GM12878 (cell line): ENCODE results near the gene EIF5A. TPM values are rescaled to one million over a fixed set of nuclear protein-coding genes. Genes with fewer than 3 reads are reported as not detected.

Experiments used
- ATAC-seq: fragments of 200-7000 bp; cut with Tn5 transposase; 3 replicates; pipeline ENCODE4 v1.9.1; 2020; ENCODE audit warnings: mild to moderate bottlenecking, moderate library complexity
- BruUV-seq: library from RNA; stranded (reverse); fragments of 400-500 nt; replicated peaks from 2 replicates; lab custom pipeline; 2021; lab: Mats Ljungman, UMichigan
- CTCF ChIA-PET: fragments of 300-600 bp; sonication (Branson Sonifier 250); formaldehyde crosslinking; extraction: SDS; loops from one replicate; lab custom pipeline; 2021; ENCODE audit warnings: inconsistent platforms; lab: Yijun Ruan, JAX
- POLR2A ChIA-PET: fragments of 350-600 bp; formaldehyde crosslinking; extraction: SDS; loops from one replicate; lab custom pipeline; 2021; ENCODE audit warnings: inconsistent platforms; lab: Charles Lee
- RAD21 ChIA-PET: fragments of 300-600 bp; sonication (Branson Sonifier 250); formaldehyde crosslinking; loops from one replicate; lab custom pipeline; 2023; ENCODE audit warnings: antibody characterized with exemption; ENCODE audit not compliant: unreplicated experiment; lab: Charles Lee
- SMC1A ChIA-PET: fragments of 300-600 bp; sonication (Branson Sonifier 250); formaldehyde crosslinking; loops from one replicate; lab custom pipeline; 2023; ENCODE audit not compliant: unreplicated experiment, uncharacterized antibody; lab: Charles Lee
- DNase-seq: peaks from one replicate; pipeline ENCODE4 v3.0.0-alpha.2; 2011; ENCODE audit warnings: low read depth, low spot score
- FAIRE-seq: peaks from 3 replicates; lab custom pipeline; 2011; peaks lifted over from hg19 to GRCh38; lab: Jason Lieb, UNC
- H2AFZ ChIP-seq: 2 replicates; pipeline ENCODE4 v1.6.0; 2011; ENCODE audit warnings: low read depth, low read length, control low read depth; ENCODE audit not compliant: control insufficient read depth
- H3K27ac ChIP-seq: 2 replicates; pipeline ENCODE4 v1.5.1; 2011; ENCODE audit warnings: control low read depth; ENCODE audit not compliant: control insufficient read depth, insufficient read depth
- H3K27me3 ChIP-seq, 2 experiments: replicated peaks in 1 of 2; 2 replicates each; pipeline versions ENCODE4 v1.6.0 to v1.6.1; 2011; ENCODE audit warnings: low read length in 1 of 2; ENCODE audit not compliant: control insufficient read depth in 2 of 2, insufficient read depth in 2 of 2
- H3K36me3 ChIP-seq, 2 experiments: 2 replicates each; pipeline ENCODE4 v1.5.1; 2011; ENCODE audit warnings: low read length in 1 of 2; ENCODE audit not compliant: control insufficient read depth in 2 of 2, insufficient read depth in 2 of 2
- H3K4me1 ChIP-seq: 2 replicates; pipeline ENCODE4 v1.6.1; 2011; ENCODE audit warnings: mild to moderate bottlenecking, low read length, moderate library complexity, mixed read lengths; ENCODE audit not compliant: control insufficient read depth, insufficient read depth
- H3K4me2 ChIP-seq: 2 replicates; pipeline ENCODE4 v1.6.0; 2011; ENCODE audit warnings: control low read depth; ENCODE audit not compliant: control insufficient read depth, insufficient read depth
- H3K4me3 ChIP-seq: fragments of 200-600 bp; sonication (generic); 2 replicates; pipeline ENCODE4 v1.5.1; 2016
- H3K79me2 ChIP-seq: 2 replicates; pipeline ENCODE4 v1.6.0; 2011; ENCODE audit warnings: low read length; ENCODE audit not compliant: control insufficient read depth, insufficient read depth
- H3K9ac ChIP-seq: 2 replicates; pipeline ENCODE4 v1.8.0; 2011; ENCODE audit warnings: low read length, control low read depth, mixed read lengths; ENCODE audit not compliant: control insufficient read depth, insufficient read depth
- H3K9me3 ChIP-seq: replicated peaks from 3 replicates; pipeline ENCODE4 v1.5.1; 2011; ENCODE audit warnings: mild to moderate bottlenecking, low read length; ENCODE audit not compliant: control insufficient read depth, insufficient read depth
- H4K20me1 ChIP-seq: 2 replicates; pipeline ENCODE4 v1.6.0; 2011; ENCODE audit not compliant: control insufficient read depth, insufficient read depth
- KDM1A ChIP-seq: fragments of 200-600 bp; sonication (generic); IDR thresholded peaks from 2 replicates; pipeline ENCODE4 v1.6.1; 2016; ENCODE audit warnings: borderline replicate concordance
- POLR2A ChIP-seq: IDR thresholded peaks from 2 replicates; pipeline ENCODE4 v1.6.1; 2011; ENCODE audit warnings: low read depth, mild to moderate bottlenecking, low read length
- WGBS: methylation state at CpG from one replicate; pipeline ENCODE4 v1.1.6; 2016; ENCODE audit warnings: low lambda C conversion rate; ENCODE audit not compliant: insufficient replicate concordance, insufficient coverage; ENCODE audit errors: missing lambda C conversion rate; 5-methylcytosine and 5-hydroxymethylcytosine counted together
- in situ Hi-C: fragments of 300-500 bp; cut with MboI; formaldehyde crosslinking; loops from 9 replicates; pipeline ENCODE4 v1.14.3; 2018; ENCODE audit warnings: mixed read lengths
- intact Hi-C: fragments of 100-400 bp; cut with micrococcal nuclease; formaldehyde crosslinking; loops from one replicate; pipeline ENCODE4 v1.14.2; 2022; ENCODE audit not compliant: unreplicated experiment
- polyA plus RNA-seq, 11 experiments: library from polyadenylated mRNA; depleted of rRNA in 4 of 11; unstranded in 6 of 11; stranded (reverse) in 5 of 11; fragments of >200 nt; fragmentation: Nextera tagmentation in 4 of 11; fragmentation: Illumina TruSeq in 1 of 11; extraction: Ambion mirVana in 4 of 11; extraction: Trizol in 1 of 11; gene quantifications; 1 replicate in 1 of 11; 2 replicates in 10 of 11; pipeline versions ENCODE4 v1.2.1 to v1.2.3, GENCODE V29; 2011 to 2016; ENCODE audit warnings: inconsistent platforms in 2 of 11, missing spikeins in 2 of 11, low read depth in 1 of 11
- total RNA-seq, 4 experiments: library from RNA; depleted of rRNA in 3 of 4; stranded (reverse); fragments of >200 nt in 3 of 4; fragmentation: Illumina TruSeq in 1 of 4; extraction: Trizol in 1 of 4; gene quantifications; 2 replicates each; pipeline versions ENCODE4 v1.2.1 to v1.2.3, GENCODE V29; 2013 to 2021

Gene EIF5A
- total and polyA plus RNA-seq, 10 of the 15 experiments (the other 5 are each of a cell fraction or from before 2014, with no cell fraction given): 26.5 to 1,792 (median 944) TPM

- Histone ChIP-seq H3K9me3 (no peaks in the 10 kb centered on the region), H3K4me3 (no peak overlapping the region), H2AFZ (no peak overlapping the region), H3K9ac (no peak overlapping the region), H3K36me3 (peaks cover 17 to 29% of the 10 kb centered on the region in 2 experiments), H3K27me3 (no peaks in the 10 kb centered on the region), H3K27ac (no peak overlapping the region), H3K79me2 (no peaks in the 10 kb centered on the region; the same call in 1 of the 2 replicates), H4K20me1 (no peaks in the 10 kb centered on the region), H3K4me1 (peaks cover 4% of the 10 kb centered on the region; the same call in 1 of the 2 replicates), H3K4me2 (no peak overlapping the region)
- SMC1A ChIA-PET: interaction anchor here (0.7 to 4.8 kb wide), 4 partner anchors 9 to 50 kb away, joined by 3 to 33 read pairs (median 7); partner anchors contain the start of genes ACAP1 and NEURL4
- RAD21 ChIA-PET: interaction anchor here (1.0 kb wide), 2 partner anchors 16 to 22 kb away, joined by 3 to 4 read pairs; no protein-coding TSS in a partner anchor
- WGBS: 96% methylated on average over 18 of the region's 18 CpGs
- no TSS peak for BruUV-seq
- in situ Hi-C loops: no loop called here
- POLR2A ChIA-PET: interaction anchor here (5.2 kb wide), 1 partner anchor 11 kb away, joined by 52 read pairs; the partner anchor contains the start of gene ACAP1
- intact Hi-C loops: no loop called here
- ATAC-seq (no peak), FAIRE-seq (no peak), DNase-seq (no peak)
- TF ChIP-seq KDM1A (no peak), POLR2A (peak; percentile 11; the same call in 1 of the 2 replicates)
- CTCF ChIA-PET: interaction anchor here (0.9 to 6.7 kb wide), 4 partner anchors 11 to 67 kb away, joined by 3 to 49 read pairs (median 10); partner anchors contain the start of genes ACAP1 and NEURL4
Measured at GRCh38 chr17:7346761-7347614, 39.6 kb downstream of the EIF5A start.
